DMS153 treated with DMSO at 0.1 percent for 48 hours (cell line): Measurements from ENCODE around the gene FCER1G.

Source experiments
- DNase-seq: peaks from one replicate; lab custom pipeline; 2025; ENCODE audit not compliant: unreplicated experiment; lab: John Stamatoyannopoulos, UW

Gene FCER1G

GRCh38 chr1:161187311-161187710 is 27.8 kb upstream of the FCER1G start:
- DNase-seq, result no peak

DNA sequence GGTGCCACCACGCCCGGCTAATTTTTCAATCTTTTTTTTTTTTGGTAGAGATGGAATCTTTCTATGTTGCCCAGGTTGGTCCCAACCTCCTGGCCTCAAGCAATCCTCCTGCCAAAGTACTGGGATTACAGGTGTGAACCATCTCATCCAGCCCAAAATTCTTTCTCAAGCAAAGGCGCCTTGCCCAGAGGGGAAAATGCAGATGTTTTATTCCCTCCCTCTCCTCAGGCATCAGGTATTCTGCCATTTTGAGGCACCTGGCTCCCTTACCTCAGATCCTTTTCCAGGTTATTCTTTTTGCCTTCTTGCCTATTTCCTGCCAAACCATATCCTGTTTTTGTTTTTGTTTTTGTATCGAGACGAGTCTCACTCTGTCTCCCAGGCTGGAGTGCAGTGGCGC is 26.7 kb upstream of the FCER1G start:
- no peak for DNase-seq

GRCh38 chr1:161189036-161189435 is 26.1 kb upstream of the FCER1G start:
- DNase-seq, result no peak

DNA sequence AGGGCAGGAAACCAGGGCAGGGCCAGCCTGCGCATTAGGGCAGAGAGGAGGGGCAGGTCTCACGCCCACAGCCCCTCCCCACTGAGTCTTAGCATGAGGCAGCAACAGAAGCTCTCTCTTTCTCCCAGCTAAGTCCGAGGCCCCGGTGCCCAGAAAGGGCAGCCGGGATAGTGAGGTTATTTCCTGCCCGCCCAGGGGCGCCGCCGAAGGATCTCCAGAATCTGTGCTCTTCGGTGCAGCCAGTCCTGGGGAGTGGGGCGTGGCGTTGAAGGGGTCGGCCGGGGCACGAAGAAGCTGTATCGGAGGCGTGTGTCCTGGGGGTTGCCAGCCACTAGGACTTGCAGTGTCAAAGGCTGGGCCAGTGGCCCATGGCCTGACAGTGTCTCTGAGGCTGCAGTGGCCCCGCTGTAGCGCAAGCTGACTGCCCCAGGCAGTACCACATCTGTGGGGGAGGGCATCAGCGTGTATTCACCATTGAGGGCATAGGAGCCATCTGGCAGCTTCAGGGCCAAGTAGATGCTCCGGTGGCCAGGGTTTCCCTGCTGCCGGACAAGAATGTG is 24.1 kb upstream of the FCER1G start:
- DNase-seq, result no peak

DNA sequence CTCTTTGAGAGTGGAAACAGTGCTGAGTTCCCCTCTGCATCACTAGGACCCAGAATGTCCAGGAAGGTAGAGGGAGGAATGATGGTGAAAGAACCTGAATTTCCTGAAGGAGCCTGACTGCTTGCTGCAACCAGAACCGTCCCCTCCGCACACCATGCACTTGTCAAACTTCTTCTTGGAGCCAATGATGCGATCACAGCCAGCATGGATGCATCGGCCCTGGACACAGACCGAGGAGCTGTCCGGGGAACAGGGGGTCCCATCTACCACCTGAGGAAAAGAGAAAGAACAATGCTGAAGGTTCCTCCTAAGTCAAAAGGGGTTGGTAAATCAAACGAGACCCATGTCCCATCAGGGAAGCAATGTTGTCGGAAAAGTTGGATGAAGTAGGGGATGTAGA is 23.1 kb upstream of the FCER1G start:
- DNase-seq, result no peak

DNA sequence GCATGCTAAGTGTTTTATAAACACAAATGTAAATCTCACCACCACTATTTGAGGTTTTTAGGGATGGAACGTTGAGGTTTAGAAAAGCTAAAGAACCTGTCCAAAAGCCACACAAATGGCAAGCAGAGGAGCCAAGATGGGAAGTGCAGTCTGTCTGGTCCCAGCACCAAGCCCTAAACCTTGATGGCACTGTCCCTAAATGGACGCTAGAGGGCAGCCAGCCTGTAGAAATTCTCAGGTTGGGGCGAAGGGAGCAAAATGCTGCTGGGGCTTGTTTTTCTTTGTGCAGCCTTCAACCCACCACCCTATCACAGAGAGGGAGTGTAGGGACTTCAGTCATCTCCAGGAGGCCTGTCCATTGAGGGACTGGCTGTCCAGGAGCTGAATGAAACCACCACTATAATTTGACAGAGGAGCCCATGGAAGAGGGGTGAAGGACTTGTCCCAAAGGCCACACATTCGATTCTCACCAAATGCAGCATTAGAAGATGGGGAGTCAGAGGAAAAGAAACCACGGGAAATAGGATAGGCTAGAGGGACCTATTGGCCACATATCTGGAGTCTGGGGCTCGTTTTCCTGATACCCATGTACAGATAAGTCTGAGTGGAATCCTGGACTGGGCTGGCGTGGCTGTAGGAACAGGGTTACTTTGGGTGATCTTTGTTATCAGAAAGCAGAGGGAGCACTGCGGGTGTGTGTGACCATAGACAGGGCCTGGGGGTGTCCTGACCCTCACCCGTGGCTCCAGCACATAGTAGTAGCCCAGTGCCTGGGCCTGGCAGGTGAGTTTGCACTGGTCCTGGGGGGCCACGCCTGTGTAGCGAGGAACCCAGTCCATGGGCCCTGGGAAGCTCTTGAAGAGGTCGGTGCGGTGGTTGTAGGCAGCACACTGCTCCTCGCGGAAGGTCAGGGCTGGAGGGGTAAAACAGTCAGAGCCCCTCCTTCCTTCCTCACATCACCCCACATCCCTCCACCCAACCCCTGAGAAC is 22.3 kb upstream of the FCER1G start:
- DNase-seq, result peak; percentile 81

DNA sequence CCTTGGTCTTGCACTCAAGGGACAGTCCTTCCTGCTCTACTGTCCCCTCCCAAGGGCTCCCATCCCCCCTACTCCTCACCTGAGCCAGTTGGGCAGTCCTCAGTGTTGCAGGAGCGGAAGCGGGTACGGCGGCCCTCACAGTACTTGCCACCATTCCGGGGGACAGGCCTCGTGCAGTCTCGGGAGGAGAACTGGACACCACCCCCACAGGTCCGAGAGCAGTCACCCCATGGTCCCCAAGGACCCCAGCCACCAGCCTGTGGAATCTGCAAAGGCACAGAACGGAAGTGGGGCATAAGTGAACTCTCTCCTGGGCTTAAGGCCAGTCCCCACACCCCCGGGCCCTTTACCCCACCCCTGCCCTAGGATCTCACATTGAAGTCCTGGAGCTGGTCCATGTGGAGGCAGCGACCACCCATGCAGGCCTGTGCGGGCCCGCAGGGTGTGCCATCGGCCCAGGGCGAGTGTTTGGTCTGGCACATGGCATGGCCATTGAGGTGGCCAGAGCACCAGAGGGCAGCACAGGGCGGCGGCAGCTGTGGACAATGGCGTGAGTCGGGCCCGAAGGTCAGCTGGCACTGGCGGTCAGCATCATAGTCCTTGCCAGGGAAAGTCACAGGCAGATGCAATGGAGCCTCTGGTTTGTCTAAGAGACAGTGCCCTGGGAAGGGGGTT is 21.4 kb upstream of the FCER1G start:
- DNase-seq, result no peak

DNA sequence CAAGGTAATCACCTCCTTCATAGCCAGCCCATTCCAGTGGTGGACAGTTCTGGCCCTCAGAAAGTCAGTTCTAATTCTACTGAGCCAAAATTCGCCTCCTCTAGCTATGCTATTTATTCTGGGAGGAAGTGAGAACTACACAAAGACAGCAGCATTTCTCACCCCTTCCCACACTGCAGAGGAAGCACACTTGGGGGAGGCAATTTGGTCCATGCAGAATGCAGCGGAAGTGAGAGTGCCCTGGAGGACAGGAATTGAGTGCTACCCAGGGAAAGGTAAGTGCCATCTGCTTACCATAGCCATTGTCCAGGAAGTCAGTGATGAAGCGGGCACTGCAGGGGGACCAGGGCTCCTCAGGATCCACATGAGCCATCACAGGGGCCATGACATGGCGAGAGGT is 19.9 kb upstream of the FCER1G start:
- no peak for DNase-seq

- no peak for DNase-seq
Measured at GRCh38 chr1:161196111-161196510, 19.0 kb upstream of the FCER1G start.

- DNase-seq, result no peak
Measured at GRCh38 chr1:161196521-161197451, 18.3 kb upstream of the FCER1G start.

DNA sequence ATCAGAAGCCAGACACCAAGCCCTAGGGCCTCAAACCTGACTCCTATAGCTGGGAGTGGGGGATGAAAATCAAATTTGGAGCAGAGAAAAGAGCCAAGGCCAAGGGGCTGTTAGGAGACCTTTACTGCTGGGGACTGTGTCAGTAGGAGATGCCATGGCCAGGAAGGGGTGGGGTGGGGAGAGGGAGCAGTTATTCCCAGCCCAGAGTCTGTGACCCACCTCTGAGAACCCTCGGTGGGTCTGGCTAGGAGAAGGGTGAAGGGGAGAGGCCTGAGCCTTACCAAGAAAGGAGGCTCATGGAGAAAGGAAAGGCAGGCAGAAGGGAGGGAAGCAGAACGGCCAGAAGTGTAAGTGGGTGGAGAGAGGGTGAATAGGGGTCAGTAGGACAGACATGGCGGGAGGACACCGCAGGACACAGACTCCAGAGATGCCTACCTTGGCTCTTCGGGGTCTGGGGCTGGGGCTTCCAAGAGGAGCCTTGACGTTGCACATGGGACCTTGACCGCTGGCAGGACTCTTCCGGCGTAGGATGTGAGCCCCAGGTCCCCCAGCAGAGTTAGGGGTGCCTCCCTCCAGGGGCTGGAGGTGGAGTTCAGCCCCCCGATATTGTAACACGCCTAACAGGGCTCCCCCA is 17.4 kb upstream of the FCER1G start:
- DNase-seq, result no peak

GRCh38 chr1:161198194-161198896 is 16.8 kb upstream of the FCER1G start:
- peak; percentile 28 for DNase-seq

DNA sequence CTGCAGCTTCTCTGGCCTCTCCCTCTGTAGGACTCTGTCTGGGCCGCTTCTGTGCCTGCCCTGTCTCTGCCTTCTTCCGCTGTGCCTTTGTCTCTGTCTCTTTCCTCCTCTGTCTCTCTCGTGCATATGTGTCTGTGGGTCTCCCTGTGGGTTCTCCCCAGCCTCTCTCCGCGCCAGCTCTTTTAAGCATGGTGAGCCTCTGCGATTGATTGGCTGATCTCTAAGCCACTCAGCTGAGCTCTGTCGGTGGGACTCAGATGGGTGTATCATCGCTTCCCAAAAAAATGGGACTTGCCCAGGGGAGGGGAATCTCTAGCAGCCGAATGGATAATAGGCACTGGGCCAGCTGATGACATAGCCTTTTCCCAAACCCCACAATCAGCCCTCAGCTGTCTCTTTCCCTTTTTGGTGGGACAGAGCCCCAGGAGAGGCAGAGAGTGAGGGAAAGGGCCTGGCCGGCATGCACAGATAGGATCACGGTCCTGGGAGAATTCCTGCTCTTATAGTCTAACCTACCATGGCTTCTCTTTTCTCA is 16.1 kb upstream of the FCER1G start, which contains the start of gene ADAMTS4:
Gene ADAMTS4 (minus strand): TSS at position 158 of the 535 bp plus-strand sequence. CDS start 427 bp downstream, outside the sequence.
- no peak for DNase-seq

GRCh38 chr1:161199506-161200139 is 15.5 kb upstream of the FCER1G start:
- no peak for DNase-seq

DNA sequence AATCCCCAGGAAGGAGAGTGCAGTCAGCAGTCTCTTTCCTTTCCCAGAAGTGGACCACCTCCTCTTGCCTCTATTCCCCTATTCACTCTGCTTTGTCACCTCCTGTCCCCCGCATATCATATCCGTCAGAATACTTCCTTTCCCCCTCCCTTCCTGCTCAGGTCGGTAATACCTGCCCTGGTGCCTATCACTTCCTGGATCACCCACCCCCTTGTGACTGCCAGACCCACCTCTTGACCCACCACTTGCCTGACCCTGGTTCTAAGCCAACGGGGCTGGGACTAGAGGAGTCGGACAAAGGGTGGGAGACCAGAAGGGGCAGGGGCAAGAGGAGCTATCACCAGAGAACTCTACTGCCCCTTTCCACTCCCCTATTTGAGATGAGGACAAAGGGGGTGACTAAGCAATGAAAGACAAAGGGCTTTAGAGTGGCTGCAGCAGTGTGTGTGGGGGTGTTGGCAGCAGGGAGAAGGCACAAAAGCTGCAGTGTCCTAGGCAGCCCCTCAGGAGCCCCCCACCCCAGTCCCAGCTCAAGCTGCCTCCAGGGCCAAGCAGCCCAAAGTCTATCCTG is 14.6 kb upstream of the FCER1G start:
- DNase-seq, result no peak

GRCh38 chr1:161200992-161201835 is 13.9 kb upstream of the FCER1G start:
- DNase-seq, result no peak

GRCh38 chr1:161201836-161202712 is 13.0 kb upstream of the FCER1G start, which contains the start of gene NDUFS2:
Gene NDUFS2, plus strand, starts transcription at chr1:161202367. Its CDS starts 19 bp downstream, at chr1:161202386.
- peak; percentile 100 for DNase-seq
